Measurements from ENCODE around the gene NDST3.
"Not testable (repeated sequence)": the region's sequence is repeated elsewhere in the genome, so short reads cannot be mapped to it uniquely, and the experiment has no call there.

NDST3 gene

DNA sequence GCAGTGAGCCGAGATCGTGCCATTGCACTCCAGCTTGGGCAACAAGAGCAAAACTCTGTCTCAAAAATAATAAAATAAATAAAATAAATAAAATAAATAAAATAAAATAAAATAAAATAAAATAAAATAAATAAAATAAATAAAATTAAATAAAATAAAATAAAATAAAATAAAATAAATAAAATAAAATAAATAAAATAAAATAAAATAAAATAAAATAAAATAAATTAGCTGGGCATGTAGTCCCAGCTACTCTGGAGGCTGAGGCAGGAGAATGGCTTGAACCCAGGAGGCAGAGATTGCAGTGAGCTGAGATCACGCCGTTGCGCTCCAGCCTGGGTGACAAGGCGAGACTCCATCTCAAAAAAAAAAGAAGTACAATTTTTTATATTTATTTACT lies 265.3 kb downstream of the NDST3 start:
- not testable (repeated sequence) for H3K4me3 ChIP-seq (ENCODE audit: low read depth, low read length); H3K27me3 ChIP-seq (ENCODE audit: control insufficient read depth, insufficient read depth, low read length); H3K4me1 ChIP-seq (ENCODE audit: control insufficient read depth, insufficient read depth, low read length); H3K9me3 ChIP-seq (ENCODE audit: control insufficient read depth, insufficient read depth, low read length); H3K9ac ChIP-seq (ENCODE audit: low read depth, low read length); H3K36me3 ChIP-seq (ENCODE audit: control insufficient read depth, insufficient read depth, low read length)

DNA sequence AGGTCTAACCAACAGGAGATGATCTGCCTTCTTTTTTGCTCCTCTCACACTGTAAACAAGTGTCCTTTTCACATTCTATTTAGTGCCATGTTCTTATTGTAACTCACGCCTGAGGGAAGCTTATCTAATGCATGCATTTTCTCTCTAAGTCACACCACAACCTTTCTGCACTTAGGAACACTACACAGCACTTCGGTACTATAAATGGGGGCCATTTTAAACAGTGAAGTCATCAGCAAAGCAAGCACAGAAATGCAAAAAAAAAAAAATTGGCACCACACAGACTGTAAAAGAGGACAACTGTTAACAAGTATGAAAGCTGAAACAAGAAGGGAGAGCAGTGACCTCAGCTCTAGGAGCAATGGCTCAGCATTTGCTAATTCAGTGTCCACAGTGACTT lies 273.4 kb downstream of the NDST3 start:
- Histone ChIP-seq H3K9ac (ENCODE audit: low read depth, low read length) (no peak overlapping the region), H3K27me3 (ENCODE audit: control insufficient read depth, insufficient read depth, low read length) (no peaks in the 10 kb centered on the region), H3K9me3 (ENCODE audit: control insufficient read depth, insufficient read depth, low read length) (no peaks in the 10 kb centered on the region), H3K4me1 (ENCODE audit: control insufficient read depth, insufficient read depth, low read length) (peaks cover 10% of the 10 kb centered on the region), H3K36me3 (ENCODE audit: control insufficient read depth, insufficient read depth, low read length) (no peaks in the 10 kb centered on the region), H3K4me3 (ENCODE audit: low read depth, low read length) (no peak overlapping the region)
